ENCODE data around the gene C1S. TPM values are rescaled to one million over a fixed set of nuclear protein-coding genes. Genes with fewer than 3 reads are reported as not detected.
A peak's percentile ranks its signal among the peaks of the same experiment; 100 is the strongest.

C1S gene
- total and polyA plus RNA-seq, 2 experiments from 2014 or later, result 120 to 143 TPM

- Histone ChIP-seq H3K4me2 (no peak overlapping the region), H3K36me3 (replicated peaks; ENCODE audit: insufficient read depth, low read depth) (no peaks in the 10 kb centered on the region), H3K9me3 (ENCODE audit: low read depth) (no peaks in the 10 kb centered on the region), H3K27ac (peak overlapping the region; percentile 30), H3K4me3 (no peak overlapping the region), H3K27me3 (no peaks in the 10 kb centered on the region), H3K9me2 (replicated peaks; ENCODE audit: insufficient read depth) (no peaks in the 10 kb centered on the region), H4K20me1 (ENCODE audit: insufficient read depth, poor library complexity, severe bottlenecking) (no peaks in the 10 kb centered on the region), H3K4me1 (ENCODE audit: insufficient read depth) (peaks cover 7% of the 10 kb centered on the region), H2AFZ (no peak overlapping the region), H3K79me2 (no peaks in the 10 kb centered on the region)
- 87% methylated on average over 4 of the region's 4 CpGs for WGBS (ENCODE audit: low lambda C conversion rate, missing lambda C conversion rate)
- TF ChIP-seq EZH2 (IDR thresholded peaks at IDR 0.05; ENCODE audit: borderline replicate concordance), result no peak
- TF ChIP-seq, protein P1, sequence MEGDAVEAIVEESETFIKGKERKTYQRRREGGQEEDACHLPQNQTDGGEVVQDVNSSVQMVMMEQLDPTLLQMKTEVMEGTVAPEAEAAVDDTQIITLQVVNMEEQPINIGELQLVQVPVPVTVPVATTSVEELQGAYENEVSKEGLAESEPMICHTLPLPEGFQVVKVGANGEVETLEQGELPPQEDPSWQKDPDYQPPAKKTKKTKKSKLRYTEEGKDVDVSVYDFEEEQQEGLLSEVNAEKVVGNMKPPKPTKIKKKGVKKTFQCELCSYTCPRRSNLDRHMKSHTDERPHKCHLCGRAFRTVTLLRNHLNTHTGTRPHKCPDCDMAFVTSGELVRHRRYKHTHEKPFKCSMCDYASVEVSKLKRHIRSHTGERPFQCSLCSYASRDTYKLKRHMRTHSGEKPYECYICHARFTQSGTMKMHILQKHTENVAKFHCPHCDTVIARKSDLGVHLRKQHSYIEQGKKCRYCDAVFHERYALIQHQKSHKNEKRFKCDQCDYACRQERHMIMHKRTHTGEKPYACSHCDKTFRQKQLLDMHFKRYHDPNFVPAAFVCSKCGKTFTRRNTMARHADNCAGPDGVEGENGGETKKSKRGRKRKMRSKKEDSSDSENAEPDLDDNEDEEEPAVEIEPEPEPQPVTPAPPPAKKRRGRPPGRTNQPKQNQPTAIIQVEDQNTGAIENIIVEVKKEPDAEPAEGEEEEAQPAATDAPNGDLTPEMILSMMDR (IDR thresholded peaks at IDR 0.05; ENCODE audit: poor library complexity), result no peak
- no peak for DNase-seq (ENCODE audit: low spot score)
Observed at GRCh38 chr12:7059780-7060179, 738 bp upstream of the C1S start.

- DNase-seq (ENCODE audit: low spot score), result no peak
Observed at GRCh38 chr12:7061138-7061537, 620 bp downstream of the C1S start.

DNA sequence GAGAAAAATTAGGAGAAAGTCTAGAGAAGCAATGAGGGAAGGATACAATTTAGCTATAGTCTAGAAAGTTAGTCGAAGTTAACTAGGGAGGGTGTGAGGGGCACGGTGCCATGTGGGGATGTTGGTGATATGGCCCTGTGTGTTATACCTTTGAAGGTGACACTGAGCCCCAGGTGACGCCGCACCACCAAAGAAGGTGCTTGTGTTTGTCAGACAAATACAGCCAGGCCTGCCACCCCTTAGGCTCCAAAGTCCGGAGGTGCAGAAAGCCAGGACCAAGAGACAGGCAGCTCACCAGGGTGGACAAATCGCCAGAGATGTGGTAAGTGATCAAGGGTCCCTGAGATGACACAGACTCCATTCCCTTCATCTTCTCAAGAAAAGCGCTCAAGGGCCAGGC lies 1.1 kb downstream of the C1S start:
- H3K36me3 ChIP-seq (replicated peaks; ENCODE audit: insufficient read depth, low read depth), result no peaks in the 10 kb centered on the region
- WGBS (ENCODE audit: low lambda C conversion rate, missing lambda C conversion rate), result 85% methylated on average over 7 of the region's 7 CpGs
- no peak overlapping the region for H3K27ac ChIP-seq
- H3K9me3 ChIP-seq (ENCODE audit: low read depth), result no peaks in the 10 kb centered on the region
- H3K4me1 ChIP-seq (ENCODE audit: insufficient read depth), result peaks cover 7% of the 10 kb centered on the region
- DNase-seq (ENCODE audit: low spot score), result no peak
- no peaks in the 10 kb centered on the region for H3K79me2 ChIP-seq
- H3K4me3 ChIP-seq, result no peak overlapping the region
- H3K4me2 ChIP-seq, result peak overlapping the region; percentile 69
- H2AFZ ChIP-seq, result no peak overlapping the region
- no peaks in the 10 kb centered on the region for H3K9me2 ChIP-seq (replicated peaks; ENCODE audit: insufficient read depth)
- TF ChIP-seq EZH2 (IDR thresholded peaks at IDR 0.05; ENCODE audit: borderline replicate concordance) (no peak), EZH2phosphoT487 (IDR thresholded peaks at IDR 0.05; ENCODE audit: low read depth, severe bottlenecking, unreplicated experiment) (no peak)
- TF ChIP-seq, protein P1 (IDR thresholded peaks at IDR 0.05; ENCODE audit: poor library complexity), result no peak
- H4K20me1 ChIP-seq (ENCODE audit: insufficient read depth, poor library complexity, severe bottlenecking), result no peaks in the 10 kb centered on the region
- H3K27me3 ChIP-seq, result no peaks in the 10 kb centered on the region

More at GRCh38 chr12:7061138-7061537, 620 bp downstream of the C1S start:
- peak overlapping the region; percentile 69 for H3K27ac ChIP-seq
- H3K4me2 ChIP-seq, result peak overlapping the region; percentile 69
- H3K9me2 ChIP-seq (replicated peaks; ENCODE audit: insufficient read depth), result no peaks in the 10 kb centered on the region
- H3K36me3 ChIP-seq (replicated peaks; ENCODE audit: insufficient read depth, low read depth), result no peaks in the 10 kb centered on the region
- TF ChIP-seq EZH2phosphoT487 (IDR thresholded peaks at IDR 0.05; ENCODE audit: low read depth, severe bottlenecking, unreplicated experiment) (no peak), EZH2 (IDR thresholded peaks at IDR 0.05; ENCODE audit: borderline replicate concordance) (no peak)
- TF ChIP-seq, protein P1 (IDR thresholded peaks at IDR 0.05; ENCODE audit: poor library complexity), result no peak
- no peaks in the 10 kb centered on the region for H3K9me3 ChIP-seq (ENCODE audit: low read depth)
- no peak overlapping the region for H3K4me3 ChIP-seq
- no peaks in the 10 kb centered on the region for H3K79me2 ChIP-seq
- no peaks in the 10 kb centered on the region for H3K27me3 ChIP-seq
- no peak overlapping the region for H2AFZ ChIP-seq
- H4K20me1 ChIP-seq (ENCODE audit: insufficient read depth, poor library complexity, severe bottlenecking), result no peaks in the 10 kb centered on the region
- WGBS (ENCODE audit: low lambda C conversion rate, missing lambda C conversion rate), result 80% methylated on average over 13 of the region's 13 CpGs
- peaks cover 7% of the 10 kb centered on the region for H3K4me1 ChIP-seq (ENCODE audit: insufficient read depth)

DNA sequence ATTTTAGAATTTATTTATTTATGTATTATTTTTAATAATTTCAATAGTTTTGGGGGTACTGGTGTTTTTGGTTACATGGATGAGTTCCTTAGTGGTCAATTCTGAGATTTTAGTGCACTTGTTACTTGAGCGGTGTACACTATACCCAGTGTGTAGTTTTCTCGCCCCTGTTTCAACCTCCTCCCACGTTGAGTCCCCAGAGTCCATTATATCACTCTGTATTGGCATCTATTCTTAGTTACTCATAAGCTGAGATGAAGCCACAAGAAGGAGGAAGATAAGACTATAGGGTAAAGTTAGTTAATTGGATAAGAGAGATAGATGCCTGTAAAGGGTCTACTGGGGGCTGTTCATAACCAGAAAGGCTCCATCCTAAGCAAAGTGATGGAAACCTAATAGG lies 4.0 kb downstream of the C1S start:
- no peaks in the 10 kb centered on the region for H3K9me2 ChIP-seq (replicated peaks; ENCODE audit: insufficient read depth)
- H3K79me2 ChIP-seq, result no peaks in the 10 kb centered on the region
- TF ChIP-seq EZH2phosphoT487 (IDR thresholded peaks at IDR 0.05; ENCODE audit: low read depth, severe bottlenecking, unreplicated experiment) (no peak), EZH2 (IDR thresholded peaks at IDR 0.05; ENCODE audit: borderline replicate concordance) (no peak)
- TF ChIP-seq, protein P1 (IDR thresholded peaks at IDR 0.05; ENCODE audit: poor library complexity), result no peak
- H3K4me2 ChIP-seq, result no peak overlapping the region
- no peaks in the 10 kb centered on the region for H4K20me1 ChIP-seq (ENCODE audit: insufficient read depth, poor library complexity, severe bottlenecking)
- no peak for DNase-seq (ENCODE audit: low spot score)
- H3K27ac ChIP-seq, result no peak overlapping the region
- no peaks in the 10 kb centered on the region for H3K9me3 ChIP-seq (ENCODE audit: low read depth)
- 92% methylated on average over 3 of the region's 3 CpGs for WGBS (ENCODE audit: low lambda C conversion rate, missing lambda C conversion rate)
- H3K4me1 ChIP-seq (ENCODE audit: insufficient read depth), result peaks cover 23% of the 10 kb centered on the region
- no peaks in the 10 kb centered on the region for H3K27me3 ChIP-seq
- H3K36me3 ChIP-seq (replicated peaks; ENCODE audit: insufficient read depth, low read depth), result no peaks in the 10 kb centered on the region
- H2AFZ ChIP-seq, result no peak overlapping the region
- H3K4me3 ChIP-seq, result no peak overlapping the region
